CD14-positive monocyte (primary cell): ENCODE results near the gene LIN7B. TPM values are rescaled to one million over a fixed set of nuclear protein-coding genes. Genes with fewer than 3 reads are reported as not detected.

Experiments
- DNase-seq, 3 donors: peaks; one replicate each; pipeline ENCODE4 v3.0.0-alpha.2; 2011 to 2022
- H2AFZ ChIP-seq: 2 replicates; pipeline ENCODE4 v1.6.0; 2012; ENCODE audit warnings: mild to moderate bottlenecking, low read depth, low read length, inconsistent platforms; ENCODE audit not compliant: insufficient read depth, poor library complexity, severe bottlenecking
- H3K27ac ChIP-seq, 2 donors: 1 replicate in 1 of 2; 2 replicates in 1 of 2; pipeline ENCODE4 v1.5.1; 2012 to 2013; ENCODE audit warnings: low read length in 2 of 2, control low read depth in 1 of 2, inconsistent platforms in 1 of 2, low read depth in 1 of 2, mild to moderate bottlenecking in 1 of 2
- H3K27me3 ChIP-seq, 2 donors: one replicate each; pipeline versions ENCODE4 v1.6.0 to v1.6.1; 2011 to 2013; ENCODE audit warnings: low read length in 2 of 2; ENCODE audit not compliant: control insufficient read depth in 2 of 2, insufficient read depth in 2 of 2
- H3K36me3 ChIP-seq, 2 donors: replicated peaks in 1 of 2; 1 replicate in 1 of 2; 2 replicates in 1 of 2; pipeline versions ENCODE4 v1.5.1 to v1.6.1; 2012 to 2013; ENCODE audit warnings: low read length in 2 of 2, control low read depth in 1 of 2, inconsistent platforms in 1 of 2, mild to moderate bottlenecking in 1 of 2; ENCODE audit not compliant: insufficient read depth in 2 of 2, control insufficient read depth in 1 of 2
- H3K4me1 ChIP-seq, 2 donors: 1 replicate in 1 of 2; 2 replicates in 1 of 2; pipeline versions ENCODE4 v1.5.1 to v1.6.1; 2012 to 2013; ENCODE audit warnings: low read length in 2 of 2, control low read depth in 1 of 2, inconsistent platforms in 1 of 2, mild to moderate bottlenecking in 1 of 2, moderate library complexity in 1 of 2; ENCODE audit not compliant: insufficient read depth in 2 of 2, control insufficient read depth in 1 of 2
- H3K4me2 ChIP-seq: replicated peaks from 2 replicates; pipeline ENCODE3; 2012; ENCODE audit warnings: low read length, moderate library complexity, mild to moderate bottlenecking; ENCODE audit not compliant: poor library complexity, severe bottlenecking; ENCODE audit errors: extremely low read depth
- H3K4me3 ChIP-seq, 3 experiments: fragments of 200-600 bp in 1 of 3; sonication (generic) in 1 of 3; replicated peaks in 1 of 3; 1 replicate in 2 of 3; 2 replicates in 1 of 3; pipeline ENCODE4 v1.5.1; 2011 to 2013; ENCODE audit warnings: low read length in 3 of 3, mild to moderate bottlenecking in 3 of 3, control low read depth in 2 of 3, low read depth in 2 of 3, inconsistent platforms in 1 of 3, moderate library complexity in 1 of 3
- H3K79me2 ChIP-seq: 2 replicates; pipeline ENCODE4 v1.6.0; 2012; ENCODE audit warnings: mild to moderate bottlenecking, control low read depth, inconsistent platforms, low read length, moderate library complexity; ENCODE audit not compliant: insufficient read depth
- H3K9ac ChIP-seq: 2 replicates; pipeline ENCODE4 v1.6.0; 2017; ENCODE audit warnings: low read length, mild to moderate bottlenecking; ENCODE audit not compliant: insufficient read depth, poor library complexity, severe bottlenecking
- H3K9me3 ChIP-seq, 2 donors: replicated peaks in 1 of 2; 1 replicate in 1 of 2; 2 replicates in 1 of 2; pipeline versions ENCODE4 v1.5.1 to v1.6.1; 2012 to 2013; ENCODE audit warnings: low read length in 2 of 2, control low read depth in 1 of 2; ENCODE audit not compliant: control insufficient read depth in 1 of 2, insufficient read depth in 1 of 2
- H4K20me1 ChIP-seq: 2 replicates; pipeline ENCODE4 v1.6.0; 2012; ENCODE audit warnings: mild to moderate bottlenecking, low read length, control low read depth, moderate library complexity; ENCODE audit not compliant: insufficient read depth
- H3K27ac Mint-ChIP-seq, 7 donors: one replicate each; pipeline ENCODE4 v1.8.0; 2020; ENCODE audit warnings: mild to moderate bottlenecking in 7 of 7, mixed read lengths in 7 of 7, moderate library complexity in 6 of 7, inconsistent platforms in 2 of 7
- H3K27me3 Mint-ChIP-seq, 3 donors: one replicate each; pipeline ENCODE4 v1.8.0; 2021 to 2022; ENCODE audit warnings: low read depth in 3 of 3, mild to moderate bottlenecking in 3 of 3, mixed read lengths in 3 of 3, moderate library complexity in 3 of 3, inconsistent platforms in 1 of 3
- H3K36me3 Mint-ChIP-seq, 2 donors: one replicate each; pipeline ENCODE4 v1.8.0; 2020; ENCODE audit warnings: mixed read lengths in 2 of 2, inconsistent platforms in 1 of 2, mild to moderate bottlenecking in 1 of 2
- H3K4me1 Mint-ChIP-seq: one replicate; pipeline ENCODE4 v1.8.0; 2020; ENCODE audit warnings: mild to moderate bottlenecking, mixed read lengths
- H3K4me3 Mint-ChIP-seq, 2 donors: one replicate each; pipeline ENCODE4 v1.8.0; 2020; ENCODE audit warnings: mild to moderate bottlenecking in 2 of 2, mixed read lengths in 2 of 2, moderate library complexity in 1 of 2
- H3K9me3 Mint-ChIP-seq, 7 donors: one replicate each; pipeline ENCODE4 v1.8.0; 2020 to 2022; ENCODE audit warnings: mixed read lengths in 7 of 7, mild to moderate bottlenecking in 6 of 7, moderate library complexity in 6 of 7, inconsistent platforms in 2 of 7
- CTCF ChIP-seq: fragments of 200-600 bp; IDR thresholded peaks from one replicate; pipeline ENCODE4 v1.8.0; 2022; ENCODE audit warnings: antibody characterized with exemption, mild to moderate bottlenecking
- WGBS: methylation state at CpG from one replicate; pipeline ENCODE4 v1.1.5; 2013; ENCODE audit warnings: missing lambda C conversion rate; ENCODE audit not compliant: insufficient coverage; 5-methylcytosine and 5-hydroxymethylcytosine counted together
- intact Hi-C, 2 donors: fragments of 100-400 bp; cut with micrococcal nuclease; formaldehyde crosslinking; loops; one replicate each; pipeline versions ENCODE4 v1.15.0 to v1.15.1; 2023
- polyA plus RNA-seq, 3 donors: library from polyadenylated mRNA; depleted of rRNA in 1 of 3; unstranded in 2 of 3; stranded (reverse) in 1 of 3; fragments of 300-500 nt in 2 of 3; fragments of >200 nt in 1 of 3; fragmentation: Illumina TruSeq in 2 of 3; gene quantifications; 1 replicate in 2 of 3; 2 replicates in 1 of 3; pipeline ENCODE4 v1.2.3, GENCODE V29; 2012 to 2021

The LIN7B gene
- polyA plus RNA-seq, 3 donors = 4.1 to 9.2 (median 4.2) TPM

GRCh38 chr19:49154279-49154678 lies 40.1 kb downstream of the LIN7B start:
- peaks cover 34 to 59% of the 10 kb centered on the region in 2 donors for H3K4me1 ChIP-seq
- peaks cover 0 to 3% of the 10 kb centered on the region in 2 donors for H3K36me3 Mint-ChIP-seq
- no peaks in the 10 kb centered on the region for H3K79me2 ChIP-seq
- H3K4me3 Mint-ChIP-seq = peak overlapping the region in 1 of 2 donors; percentile 49
- intact Hi-C loops = loop anchor here in 1 of 2 donors (5.0 kb wide), 1 partner anchor 53 kb away; no protein-coding TSS in a partner anchor
- 87% methylated on average over 5 of the region's 6 CpGs for WGBS
- peaks cover 12 to 27% (median 19%) of the 10 kb centered on the region in 7 donors for H3K9me3 Mint-ChIP-seq
- H3K4me3 ChIP-seq = no peak overlapping the region
- H3K27me3 ChIP-seq = peaks cover 13 to 67% of the 10 kb centered on the region in 2 donors
- H3K27me3 Mint-ChIP-seq = peaks cover 65 to 92% (median 84%) of the 10 kb centered on the region in 3 donors
- H2AFZ ChIP-seq = no peak overlapping the region
- H3K27ac Mint-ChIP-seq = no peak overlapping the region
- no peak overlapping the region for H3K27ac ChIP-seq
- peaks cover 14 to 16% of the 10 kb centered on the region in 2 donors for H3K9me3 ChIP-seq
- no peak for DNase-seq
- no peak overlapping the region for H3K9ac ChIP-seq
- H3K36me3 ChIP-seq = no peaks in the 10 kb centered on the region
- TF ChIP-seq CTCF = no peak
- H4K20me1 ChIP-seq = no peaks in the 10 kb centered on the region
- peaks cover 47% of the 10 kb centered on the region for H3K4me1 Mint-ChIP-seq
- no peak overlapping the region for H3K4me2 ChIP-seq

GRCh38 chr19:49155005-49155819 lies 41.0 kb downstream of the LIN7B start, which contains the start of gene HRC:
Gene HRC, minus strand, starts transcription at chr19:49155396. Its CDS starts 159 bp downstream, at chr19:49155237.
- Histone ChIP-seq H3K9ac (no peak within 1 kb of the TSS), H2AFZ (no peak within 1 kb of the TSS), H3K36me3 (no peaks in the 10 kb centered on the region), H3K4me3 (no peak within 1 kb of the TSS), H3K4me1 (peaks cover 25 to 50% of the 10 kb centered on the region in 2 donors), H3K27me3 (peaks cover 13 to 60% of the 10 kb centered on the region in 2 donors), H3K4me2 (no peak within 1 kb of the TSS), H3K79me2 (no peaks in the 10 kb centered on the region), H3K9me3 (peaks cover 12 to 14% of the 10 kb centered on the region in 2 donors), H4K20me1 (no peaks in the 10 kb centered on the region), H3K27ac (no peak within 1 kb of the TSS)
- Mint-ChIP-seq H3K27ac (peak within 1 kb of the TSS in 2 of 7 donors; percentile 24 to 42), H3K4me1 (peaks cover 37% of the 10 kb centered on the region), H3K9me3 (peaks cover 12 to 23% (median 16%) of the 10 kb centered on the region in 7 donors), H3K36me3 (peaks cover 0 to 3% of the 10 kb centered on the region in 2 donors), H3K4me3 (peak within 1 kb of the TSS in 1 of 2 donors; percentile 49), H3K27me3 (peaks cover 59 to 90% (median 78%) of the 10 kb centered on the region in 3 donors)
- no peak for DNase-seq
- 71% methylated on average over 13 of the region's 19 CpGs for WGBS
- TF ChIP-seq CTCF = no peak
- intact Hi-C loops = no loop called here
